HepG2 (cell line): ENCODE results near the gene BSG. TPM values are rescaled to one million over a fixed set of nuclear protein-coding genes. Genes with fewer than 3 reads are reported as not detected.

Experiments used
- AGO1 ChIP-seq: fragments of 200-400 bp; formaldehyde crosslinking; IDR thresholded peaks from 2 replicates; pipeline ENCODE4 v1.6.1; 2017; ENCODE audit warnings: mild to moderate bottlenecking, low read depth, low read length, moderate library complexity; ENCODE audit not compliant: poor library complexity, severe bottlenecking
- CCAR2 ChIP-seq: fragments of 200-400 bp; formaldehyde crosslinking; optimal IDR thresholded peaks from 2 replicates; pipeline ENCODE3; 2018; ENCODE audit warnings: low read depth, mild to moderate bottlenecking, low read length, moderate library complexity
- GLI4 ChIP-seq: sonication (generic); formaldehyde crosslinking; IDR thresholded peaks from 2 replicates; pipeline ENCODE4 v1.5.1; 2020; ENCODE audit warnings: missing genetic modification reagents, mild to moderate bottlenecking, moderate library complexity, borderline replicate concordance
- NFATC3 ChIP-seq: sonication (generic); formaldehyde crosslinking; IDR thresholded peaks from 2 replicates; pipeline ENCODE4 v1.5.1; 2020; ENCODE audit warnings: mild to moderate bottlenecking, missing genetic modification reagents
- PCBP1 ChIP-seq: fragments of 200-400 bp; formaldehyde crosslinking; IDR thresholded peaks from 2 replicates; pipeline ENCODE4 v1.6.1; 2017; ENCODE audit warnings: mild to moderate bottlenecking, low read depth, low read length, borderline replicate concordance
- PHF21A ChIP-seq: sonication (generic); formaldehyde crosslinking; IDR thresholded peaks from 2 replicates; pipeline ENCODE4 v1.5.0; 2020; ENCODE audit warnings: mild to moderate bottlenecking, missing genetic modification reagents
- SAP130 ChIP-seq: IDR thresholded peaks from 2 replicates; pipeline ENCODE4 v1.6.1; 2016; ENCODE audit warnings: low read depth
- SMAD1 ChIP-seq: sonication (generic); formaldehyde crosslinking; IDR thresholded peaks from 2 replicates; pipeline ENCODE4 v1.4.0; 2020; ENCODE audit warnings: missing genetic modification reagents, low read depth, mild to moderate bottlenecking, borderline replicate concordance
- SRSF4 ChIP-seq: fragments of 200-400 bp; formaldehyde crosslinking; IDR thresholded peaks from one replicate; pipeline ENCODE4 v1.6.1; 2018; ENCODE audit warnings: mild to moderate bottlenecking, low read depth, low read length, moderate library complexity; ENCODE audit not compliant: poor library complexity, severe bottlenecking
- TCF7L2 ChIP-seq: IDR thresholded peaks from 2 replicates; pipeline ENCODE4 v1.6.1; 2011; ENCODE audit warnings: mild to moderate bottlenecking, low read depth, low read length, moderate library complexity
- ZBTB7B ChIP-seq: sonication (generic); formaldehyde crosslinking; IDR thresholded peaks from 2 replicates; pipeline ENCODE4 v1.4.0; 2020; ENCODE audit warnings: missing genetic modification reagents
- ZFP90 ChIP-seq: sonication (generic); formaldehyde crosslinking; IDR thresholded peaks from 2 replicates; pipeline ENCODE4 v1.8.0; 2022; ENCODE audit warnings: missing genetic modification reagents, mild to moderate bottlenecking, inconsistent platforms, borderline replicate concordance
- ZKSCAN1 ChIP-seq: fragments of 150-350 bp; IDR thresholded peaks from 2 replicates; pipeline ENCODE4 v1.6.1; 2014; ENCODE audit warnings: low read length
- ZSCAN25 ChIP-seq: sonication (generic); formaldehyde crosslinking; IDR thresholded peaks from 2 replicates; pipeline ENCODE4 v1.8.0; 2022; ENCODE audit warnings: mild to moderate bottlenecking, missing genetic modification reagents
- polyA plus RNA-seq, 8 experiments: library from polyadenylated mRNA; depleted of rRNA in 3 of 8; stranded (reverse) in 7 of 8; unstranded in 1 of 8; fragments of >200 nt; fragmentation: Illumina TruSeq in 4 of 8; extraction: Trizol in 4 of 8; gene quantifications; 2 replicates each; pipeline versions ENCODE4 v1.2.1 to v1.2.3, GENCODE V29; 2011 to 2016; ENCODE audit warnings: low read depth in 4 of 8, missing spikeins in 1 of 8, mixed read lengths in 1 of 8; ENCODE audit not compliant: insufficient read depth in 1 of 8
- total RNA-seq, 5 experiments: library from RNA; depleted of rRNA; stranded (reverse); fragments of >200 nt; fragmentation: Illumina TruSeq; extraction: Trizol; gene quantifications; 2 replicates each; pipeline ENCODE4 v1.2.3, GENCODE V29; 2016; ENCODE audit warnings: low read depth in 1 of 5
- TF ChIP-seq, protein P1 (sequence below): sonication (generic); formaldehyde crosslinking; IDR thresholded peaks from 2 replicates; pipeline ENCODE4 v1.4.0; 2020; ENCODE audit warnings: missing genetic modification reagents, mild to moderate bottlenecking, borderline replicate concordance
- TF ChIP-seq, protein P2 (sequence below): sonication (generic); formaldehyde crosslinking; IDR thresholded peaks from 2 replicates; pipeline ENCODE4 v1.5.1; 2020; ENCODE audit warnings: missing genetic modification reagents, mild to moderate bottlenecking, borderline replicate concordance
- TF ChIP-seq, protein P3 (sequence below): sonication (generic); formaldehyde crosslinking; IDR thresholded peaks from 2 replicates; pipeline ENCODE4 v1.5.0; 2020; ENCODE audit warnings: mild to moderate bottlenecking, missing genetic modification reagents
- TF ChIP-seq, protein P4 (sequence below): sonication (generic); formaldehyde crosslinking; IDR thresholded peaks from 2 replicates; pipeline ENCODE4 v1.4.0; 2020; ENCODE audit warnings: missing genetic modification reagents
- TF ChIP-seq, protein P5 (sequence below): sonication (generic); formaldehyde crosslinking; IDR thresholded peaks from 2 replicates; pipeline ENCODE4 v1.4.0; 2020; ENCODE audit warnings: missing genetic modification reagents

The BSG gene
- total and polyA plus RNA-seq, 2 of the 13 experiments (the other 11 are each of a cell fraction or from before 2014, with no cell fraction given), result 309 to 754 TPM

DNA sequence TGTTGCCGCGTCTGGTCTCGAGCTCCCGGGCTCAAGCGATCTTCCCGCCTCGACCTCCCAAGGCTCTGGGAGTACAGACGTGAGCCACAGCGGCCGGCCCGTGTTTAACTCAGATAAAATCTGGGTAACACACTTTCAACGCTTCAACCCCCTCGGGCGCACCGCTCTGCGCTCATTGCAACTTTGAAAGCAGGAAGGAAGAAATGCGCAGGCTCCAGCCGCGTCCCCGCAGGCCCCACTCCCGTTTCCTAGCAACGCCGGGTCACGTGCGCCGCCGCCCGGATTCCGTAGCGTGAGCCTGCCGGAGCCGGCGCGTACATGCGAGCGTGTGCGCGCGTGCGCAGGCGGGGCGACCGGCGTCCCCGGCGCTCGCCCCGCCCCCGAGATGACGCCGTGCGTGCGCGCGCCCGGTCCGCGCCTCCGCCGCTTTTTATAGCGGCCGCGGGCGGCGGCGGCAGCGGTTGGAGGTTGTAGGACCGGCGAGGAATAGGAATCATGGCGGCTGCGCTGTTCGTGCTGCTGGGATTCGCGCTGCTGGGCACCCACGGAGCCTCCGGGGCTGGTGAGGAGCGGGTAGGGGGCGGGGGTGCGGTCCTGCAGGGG is at the start of gene BSG (continued):
- TF ChIP-seq CCAR2 (no peak), PCBP1 (0 out of 2 replicates have a peak, but pooled peaks have one; percentile 51), ZFP90 (no peak; the same call in 1 of the 2 replicates), ZBTB7B (CRISPR knock-in tag) (0 out of 2 replicates have a peak, but pooled peaks have one; percentile 15), ZKSCAN1 (no peak), GLI4 (CRISPR knock-in tag) (no peak), NFATC3 (CRISPR knock-in tag) (no peak), PHF21A (CRISPR knock-in tag) (peak; percentile 58; the same call in 1 of the 2 replicates), SAP130 (CRISPR knock-in tag) (peak; percentile 94), AGO1 (no peak), SMAD1 (CRISPR knock-in tag) (no peak), SRSF4 (no peak), TCF7L2 (no peak), ZSCAN25 (CRISPR knock-in tag) (peak; percentile 55; the same call in 1 of the 2 replicates)
- TF ChIP-seq, protein P1, sequence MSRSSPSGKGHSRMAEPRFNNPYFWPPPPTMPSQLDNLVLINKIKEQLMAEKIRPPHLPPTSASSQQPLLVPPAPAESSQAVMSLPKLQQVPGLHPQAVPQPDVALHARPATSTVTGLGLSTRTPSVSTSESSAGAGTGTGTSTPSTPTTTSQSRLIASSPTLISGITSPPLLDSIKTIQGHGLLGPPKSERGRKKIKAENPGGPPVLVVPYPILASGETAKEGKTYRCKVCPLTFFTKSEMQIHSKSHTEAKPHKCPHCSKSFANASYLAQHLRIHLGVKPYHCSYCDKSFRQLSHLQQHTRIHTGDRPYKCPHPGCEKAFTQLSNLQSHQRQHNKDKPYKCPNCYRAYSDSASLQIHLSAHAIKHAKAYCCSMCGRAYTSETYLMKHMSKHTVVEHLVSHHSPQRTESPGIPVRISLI (CRISPR knock-in tag), result no peak
- TF ChIP-seq, protein P2, sequence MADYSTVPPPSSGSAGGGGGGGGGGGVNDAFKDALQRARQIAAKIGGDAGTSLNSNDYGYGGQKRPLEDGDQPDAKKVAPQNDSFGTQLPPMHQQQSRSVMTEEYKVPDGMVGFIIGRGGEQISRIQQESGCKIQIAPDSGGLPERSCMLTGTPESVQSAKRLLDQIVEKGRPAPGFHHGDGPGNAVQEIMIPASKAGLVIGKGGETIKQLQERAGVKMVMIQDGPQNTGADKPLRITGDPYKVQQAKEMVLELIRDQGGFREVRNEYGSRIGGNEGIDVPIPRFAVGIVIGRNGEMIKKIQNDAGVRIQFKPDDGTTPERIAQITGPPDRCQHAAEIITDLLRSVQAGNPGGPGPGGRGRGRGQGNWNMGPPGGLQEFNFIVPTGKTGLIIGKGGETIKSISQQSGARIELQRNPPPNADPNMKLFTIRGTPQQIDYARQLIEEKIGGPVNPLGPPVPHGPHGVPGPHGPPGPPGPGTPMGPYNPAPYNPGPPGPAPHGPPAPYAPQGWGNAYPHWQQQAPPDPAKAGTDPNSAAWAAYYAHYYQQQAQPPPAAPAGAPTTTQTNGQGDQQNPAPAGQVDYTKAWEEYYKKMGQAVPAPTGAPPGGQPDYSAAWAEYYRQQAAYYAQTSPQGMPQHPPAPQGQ (CRISPR knock-in tag), result no peak
- TF ChIP-seq, protein P3, sequence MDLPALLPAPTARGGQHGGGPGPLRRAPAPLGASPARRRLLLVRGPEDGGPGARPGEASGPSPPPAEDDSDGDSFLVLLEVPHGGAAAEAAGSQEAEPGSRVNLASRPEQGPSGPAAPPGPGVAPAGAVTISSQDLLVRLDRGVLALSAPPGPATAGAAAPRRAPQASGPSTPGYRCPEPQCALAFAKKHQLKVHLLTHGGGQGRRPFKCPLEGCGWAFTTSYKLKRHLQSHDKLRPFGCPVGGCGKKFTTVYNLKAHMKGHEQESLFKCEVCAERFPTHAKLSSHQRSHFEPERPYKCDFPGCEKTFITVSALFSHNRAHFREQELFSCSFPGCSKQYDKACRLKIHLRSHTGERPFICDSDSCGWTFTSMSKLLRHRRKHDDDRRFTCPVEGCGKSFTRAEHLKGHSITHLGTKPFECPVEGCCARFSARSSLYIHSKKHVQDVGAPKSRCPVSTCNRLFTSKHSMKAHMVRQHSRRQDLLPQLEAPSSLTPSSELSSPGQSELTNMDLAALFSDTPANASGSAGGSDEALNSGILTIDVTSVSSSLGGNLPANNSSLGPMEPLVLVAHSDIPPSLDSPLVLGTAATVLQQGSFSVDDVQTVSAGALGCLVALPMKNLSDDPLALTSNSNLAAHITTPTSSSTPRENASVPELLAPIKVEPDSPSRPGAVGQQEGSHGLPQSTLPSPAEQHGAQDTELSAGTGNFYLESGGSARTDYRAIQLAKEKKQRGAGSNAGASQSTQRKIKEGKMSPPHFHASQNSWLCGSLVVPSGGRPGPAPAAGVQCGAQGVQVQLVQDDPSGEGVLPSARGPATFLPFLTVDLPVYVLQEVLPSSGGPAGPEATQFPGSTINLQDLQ (CRISPR knock-in tag), result no peak
- TF ChIP-seq, protein P4, sequence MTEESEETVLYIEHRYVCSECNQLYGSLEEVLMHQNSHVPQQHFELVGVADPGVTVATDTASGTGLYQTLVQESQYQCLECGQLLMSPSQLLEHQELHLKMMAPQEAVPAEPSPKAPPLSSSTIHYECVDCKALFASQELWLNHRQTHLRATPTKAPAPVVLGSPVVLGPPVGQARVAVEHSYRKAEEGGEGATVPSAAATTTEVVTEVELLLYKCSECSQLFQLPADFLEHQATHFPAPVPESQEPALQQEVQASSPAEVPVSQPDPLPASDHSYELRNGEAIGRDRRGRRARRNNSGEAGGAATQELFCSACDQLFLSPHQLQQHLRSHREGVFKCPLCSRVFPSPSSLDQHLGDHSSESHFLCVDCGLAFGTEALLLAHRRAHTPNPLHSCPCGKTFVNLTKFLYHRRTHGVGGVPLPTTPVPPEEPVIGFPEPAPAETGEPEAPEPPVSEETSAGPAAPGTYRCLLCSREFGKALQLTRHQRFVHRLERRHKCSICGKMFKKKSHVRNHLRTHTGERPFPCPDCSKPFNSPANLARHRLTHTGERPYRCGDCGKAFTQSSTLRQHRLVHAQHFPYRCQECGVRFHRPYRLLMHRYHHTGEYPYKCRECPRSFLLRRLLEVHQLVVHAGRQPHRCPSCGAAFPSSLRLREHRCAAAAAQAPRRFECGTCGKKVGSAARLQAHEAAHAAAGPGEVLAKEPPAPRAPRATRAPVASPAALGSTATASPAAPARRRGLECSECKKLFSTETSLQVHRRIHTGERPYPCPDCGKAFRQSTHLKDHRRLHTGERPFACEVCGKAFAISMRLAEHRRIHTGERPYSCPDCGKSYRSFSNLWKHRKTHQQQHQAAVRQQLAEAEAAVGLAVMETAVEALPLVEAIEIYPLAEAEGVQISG (CRISPR knock-in tag), result peak; percentile 53; the same call in 1 of the 2 replicates
- TF ChIP-seq, protein P5, sequence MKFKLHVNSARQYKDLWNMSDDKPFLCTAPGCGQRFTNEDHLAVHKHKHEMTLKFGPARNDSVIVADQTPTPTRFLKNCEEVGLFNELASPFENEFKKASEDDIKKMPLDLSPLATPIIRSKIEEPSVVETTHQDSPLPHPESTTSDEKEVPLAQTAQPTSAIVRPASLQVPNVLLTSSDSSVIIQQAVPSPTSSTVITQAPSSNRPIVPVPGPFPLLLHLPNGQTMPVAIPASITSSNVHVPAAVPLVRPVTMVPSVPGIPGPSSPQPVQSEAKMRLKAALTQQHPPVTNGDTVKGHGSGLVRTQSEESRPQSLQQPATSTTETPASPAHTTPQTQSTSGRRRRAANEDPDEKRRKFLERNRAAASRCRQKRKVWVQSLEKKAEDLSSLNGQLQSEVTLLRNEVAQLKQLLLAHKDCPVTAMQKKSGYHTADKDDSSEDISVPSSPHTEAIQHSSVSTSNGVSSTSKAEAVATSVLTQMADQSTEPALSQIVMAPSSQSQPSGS, result no peak
